Testis (tissue), 3 donors: ENCODE data around the gene CD151. TPM values are rescaled to one million over a fixed set of nuclear protein-coding genes. Genes with fewer than 3 reads are reported as not detected.

Experiments used
- DNase-seq: peaks from one replicate; pipeline ENCODE4 v3.0.0-alpha.2; 2019
- H3K27ac ChIP-seq, 2 donors: fragments of 200-600 bp; sonication (generic); one replicate each; pipeline ENCODE4 v1.5.1; 2019
- H3K27me3 ChIP-seq: fragments of 200-600 bp; sonication (generic); one replicate; pipeline ENCODE4 v1.5.1; 2019
- H3K36me3 ChIP-seq: fragments of 200-600 bp; sonication (generic); one replicate; pipeline ENCODE4 v1.5.1; 2017; ENCODE audit warnings: low read depth; ENCODE audit errors: missing control alignments
- H3K4me1 ChIP-seq: fragments of 200-600 bp; sonication (generic); one replicate; pipeline ENCODE4 v1.5.1; 2019
- H3K4me3 ChIP-seq, 2 donors: fragments of 200-600 bp; sonication (generic); one replicate each; pipeline ENCODE4 v1.5.1; 2017 to 2019
- H3K9me3 ChIP-seq: fragments of 200-600 bp; sonication (generic); one replicate; pipeline ENCODE4 v1.5.1; 2017
- CTCF ChIP-seq, 3 experiments: fragments of 450-650 bp in 2 of 3; fragments of 200-600 bp in 1 of 3; sonication (generic) in 1 of 3; IDR thresholded peaks; one replicate each; pipeline ENCODE4 v1.5.1; 2016 to 2019; ENCODE audit warnings: antibody characterized with exemption in 3 of 3, mild to moderate bottlenecking in 2 of 3, moderate library complexity in 1 of 3
- POLR2A ChIP-seq: fragments of 450-650 bp; IDR thresholded peaks from one replicate; pipeline ENCODE4 v1.6.1; 2017; ENCODE audit warnings: antibody characterized with exemption, mild to moderate bottlenecking, moderate library complexity
- WGBS, 2 donors: methylation state at CpG; one replicate each; pipeline ENCODE4 v1.1.5; 2018; 5-methylcytosine and 5-hydroxymethylcytosine counted together
- intact Hi-C: fragments of 100-400 bp; cut with DNase I; formaldehyde crosslinking; loops from one replicate; pipeline ENCODE4 v1.15.1; 2023; ENCODE audit warnings: low total_unique reads
- polyA plus RNA-seq: library from polyadenylated mRNA; stranded (reverse); fragments of 350-450 nt; fragmentation: Illumina TruSeq; extraction: RNeasy Lipid Tissue Mini Kit (QIAGEN cat#74804); gene quantifications from one replicate; pipeline ENCODE4 v1.2.3, GENCODE V29; 2014; ENCODE audit warnings: low read depth, low replicate concordance; ENCODE audit not compliant: insufficient read depth
- total RNA-seq, 2 donors: library from RNA; depleted of rRNA; stranded (reverse); fragments of >200 nt; gene quantifications; one replicate each; pipeline ENCODE4 v1.2.3, GENCODE V29; 2016

Gene CD151
- total and polyA plus RNA-seq, 3 donors from 2014 or later = 108 to 201 (median 195) TPM

GRCh38 chr11:823441-824291 is 9.1 kb upstream of the CD151 start:
- H3K27ac ChIP-seq = no peak overlapping the region
- H3K36me3 ChIP-seq = no peaks in the 10 kb centered on the region
- H3K27me3 ChIP-seq = no peaks in the 10 kb centered on the region
- peaks cover 25% of the 10 kb centered on the region for H3K4me1 ChIP-seq
- DNase-seq = no peak
- WGBS, 2 donors = 57 to 67% methylated on average over 24 to 38 of the region's 53 CpGs
- H3K9me3 ChIP-seq = no peaks in the 10 kb centered on the region
- no peak overlapping the region for H3K4me3 ChIP-seq
- intact Hi-C loops = no loop called here
- TF ChIP-seq POLR2A (no peak), CTCF (IDR thresholded peaks at IDR 0.05) (no peak)

DNA sequence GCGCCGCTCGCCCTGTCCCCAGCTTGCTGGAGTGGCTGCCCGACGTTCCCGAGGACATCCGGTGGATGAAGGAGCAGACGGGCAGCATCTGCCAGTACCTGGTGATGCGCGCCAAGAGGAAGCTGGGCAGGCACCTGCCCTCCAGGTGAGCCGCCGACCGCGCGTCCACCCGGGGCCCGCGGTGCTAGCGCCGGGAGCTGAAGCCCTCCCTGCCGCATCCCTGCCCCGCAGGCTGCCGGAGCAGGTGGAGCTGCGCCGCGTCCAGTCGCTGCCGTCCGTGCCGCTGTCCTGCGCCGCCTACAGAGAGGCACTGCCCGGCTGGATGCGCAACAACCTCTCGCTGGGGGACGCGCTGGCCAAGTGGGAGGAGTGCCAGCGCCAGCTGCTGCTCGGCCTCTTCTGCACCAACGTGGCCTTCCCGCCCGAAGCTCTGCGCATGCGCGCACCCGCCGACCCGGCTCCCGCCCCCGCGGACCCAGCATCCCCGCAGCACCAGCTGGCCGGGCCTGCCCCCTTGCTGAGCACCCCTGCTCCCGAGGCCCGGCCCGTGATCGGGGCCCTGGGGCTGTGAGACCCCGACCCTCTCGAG is 8.4 kb upstream of the CD151 start:
- TF ChIP-seq POLR2A = no peak
- Histone ChIP-seq H3K36me3 (no peaks in the 10 kb centered on the region), H3K9me3 (no peaks in the 10 kb centered on the region), H3K4me3 (no peak overlapping the region), H3K4me1 (peaks cover 24% of the 10 kb centered on the region), H3K27me3 (no peaks in the 10 kb centered on the region), H3K27ac (no peak overlapping the region)
- intact Hi-C loops = no loop called here
- no peak for DNase-seq
- 50 to 69% methylated on average over 2 to 59 of the region's 59 CpGs for WGBS, 2 donors

DNA sequence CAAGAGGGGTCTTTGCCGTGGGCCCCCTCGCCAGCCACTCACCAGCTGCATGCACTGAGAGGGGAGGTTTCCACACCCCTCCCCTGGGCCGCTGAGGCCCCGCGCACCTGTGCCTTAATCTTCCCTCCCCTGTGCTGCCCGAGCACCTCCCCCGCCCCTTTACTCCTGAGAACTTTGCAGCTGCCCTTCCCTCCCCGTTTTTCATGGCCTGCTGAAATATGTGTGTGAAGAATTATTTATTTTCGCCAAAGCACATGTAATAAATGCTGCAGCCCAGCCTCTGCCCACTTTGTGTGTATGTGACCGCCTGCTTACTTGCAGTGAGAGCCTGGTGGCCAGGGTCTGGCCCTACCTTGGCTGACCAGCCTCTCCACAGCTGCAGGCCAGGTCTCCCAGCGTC is 7.8 kb upstream of the CD151 start:
- no peaks in the 10 kb centered on the region for H3K9me3 ChIP-seq
- intact Hi-C loops = no loop called here
- peaks cover 30% of the 10 kb centered on the region for H3K4me1 ChIP-seq
- no peak overlapping the region for H3K4me3 ChIP-seq
- no peaks in the 10 kb centered on the region for H3K36me3 ChIP-seq
- WGBS, 2 donors = 54 to 63% methylated on average over 8 to 11 of the region's 11 CpGs
- no peak for TF ChIP-seq CTCF (IDR thresholded peaks at IDR 0.05)
- TF ChIP-seq POLR2A = no peak
- DNase-seq = no peak
- no peak overlapping the region for H3K27ac ChIP-seq
- H3K27me3 ChIP-seq = no peaks in the 10 kb centered on the region

- intact Hi-C loops = no loop called here
- no peaks in the 10 kb centered on the region for H3K27me3 ChIP-seq
Measured at GRCh38 chr11:825366-826226, 7.2 kb upstream of the CD151 start.

More at GRCh38 chr11:825366-826226, 7.2 kb upstream of the CD151 start:
- Histone ChIP-seq H3K27ac (no peak overlapping the region), H3K4me3 (no peak overlapping the region), H3K36me3 (no peaks in the 10 kb centered on the region), H3K4me1 (peaks cover 33% of the 10 kb centered on the region), H3K9me3 (no peaks in the 10 kb centered on the region)
- DNase-seq = no peak
- WGBS, 2 donors = 81 to 83% methylated on average over 8 to 12 of the region's 12 CpGs
- TF ChIP-seq CTCF (IDR thresholded peaks at IDR 0.05) (no peak), POLR2A (no peak)
